Choroid plexus epithelial cell (primary cell): Measurements from ENCODE around the gene ZBTB38.
A peak's percentile ranks its signal among the peaks of the same experiment; 100 is the strongest.

ENCODE experiments used
- DNase-seq: peaks from one replicate; pipeline ENCODE4 v3.0.0-alpha.2; 2010; ENCODE audit warnings: low read depth
- H3K4me3 ChIP-seq: 2 replicates; pipeline ENCODE4 v1.5.1; 2011; ENCODE audit warnings: low read depth, mild to moderate bottlenecking, control low read depth, low read length, moderate library complexity
- TF ChIP-seq, protein P1 (sequence below): conservative IDR thresholded peaks from 2 replicates; pipeline ENCODE4 v1.5.1; 2011; ENCODE audit warnings: low read depth, mild to moderate bottlenecking, control low read depth, inconsistent platforms, low read length, moderate library complexity

ZBTB38 gene

DNA sequence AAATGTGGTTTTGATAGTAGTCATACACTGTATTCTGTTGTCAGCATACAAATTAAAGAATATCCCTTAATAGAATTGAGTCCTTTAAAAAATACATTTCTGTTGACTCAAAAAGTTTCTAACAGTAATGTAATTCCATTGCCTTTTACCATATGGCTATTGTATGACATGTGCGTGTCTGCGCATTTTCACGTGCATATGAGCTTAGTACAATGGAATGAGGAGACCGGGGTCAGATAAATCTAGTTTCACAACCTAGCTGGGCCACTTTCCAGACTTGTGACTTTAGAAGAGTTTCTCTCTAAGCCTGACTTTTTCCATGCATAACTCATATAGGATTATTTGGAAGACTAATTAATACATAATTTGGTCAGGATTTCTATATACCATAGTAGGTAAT is 38.7 kb downstream of the ZBTB38 start:
- TF ChIP-seq, protein P1, sequence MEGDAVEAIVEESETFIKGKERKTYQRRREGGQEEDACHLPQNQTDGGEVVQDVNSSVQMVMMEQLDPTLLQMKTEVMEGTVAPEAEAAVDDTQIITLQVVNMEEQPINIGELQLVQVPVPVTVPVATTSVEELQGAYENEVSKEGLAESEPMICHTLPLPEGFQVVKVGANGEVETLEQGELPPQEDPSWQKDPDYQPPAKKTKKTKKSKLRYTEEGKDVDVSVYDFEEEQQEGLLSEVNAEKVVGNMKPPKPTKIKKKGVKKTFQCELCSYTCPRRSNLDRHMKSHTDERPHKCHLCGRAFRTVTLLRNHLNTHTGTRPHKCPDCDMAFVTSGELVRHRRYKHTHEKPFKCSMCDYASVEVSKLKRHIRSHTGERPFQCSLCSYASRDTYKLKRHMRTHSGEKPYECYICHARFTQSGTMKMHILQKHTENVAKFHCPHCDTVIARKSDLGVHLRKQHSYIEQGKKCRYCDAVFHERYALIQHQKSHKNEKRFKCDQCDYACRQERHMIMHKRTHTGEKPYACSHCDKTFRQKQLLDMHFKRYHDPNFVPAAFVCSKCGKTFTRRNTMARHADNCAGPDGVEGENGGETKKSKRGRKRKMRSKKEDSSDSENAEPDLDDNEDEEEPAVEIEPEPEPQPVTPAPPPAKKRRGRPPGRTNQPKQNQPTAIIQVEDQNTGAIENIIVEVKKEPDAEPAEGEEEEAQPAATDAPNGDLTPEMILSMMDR: no peak
- peak; percentile 99 for DNase-seq
- no peak overlapping the region for H3K4me3 ChIP-seq

DNA sequence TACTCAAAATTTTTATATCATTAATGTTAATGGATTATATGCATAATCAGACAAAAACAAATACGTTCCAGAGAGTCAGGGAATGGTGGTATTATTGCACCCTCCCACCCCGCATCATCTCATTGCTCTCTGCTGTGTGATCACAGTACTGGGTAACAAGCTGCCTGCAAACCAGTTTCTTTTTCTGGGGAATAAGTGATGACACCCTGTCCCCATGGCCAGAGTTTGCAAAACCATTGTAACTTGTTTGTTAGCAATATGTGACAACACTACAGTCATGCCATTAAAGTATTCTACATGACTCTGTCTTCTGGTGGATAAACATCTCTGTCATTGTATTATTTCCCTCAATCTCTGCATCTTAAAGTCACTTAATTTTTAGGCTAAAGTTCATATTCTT is 39.5 kb downstream of the ZBTB38 start:
- no peak overlapping the region for H3K4me3 ChIP-seq
- TF ChIP-seq, protein P1: no peak
- DNase-seq: no peak

DNA sequence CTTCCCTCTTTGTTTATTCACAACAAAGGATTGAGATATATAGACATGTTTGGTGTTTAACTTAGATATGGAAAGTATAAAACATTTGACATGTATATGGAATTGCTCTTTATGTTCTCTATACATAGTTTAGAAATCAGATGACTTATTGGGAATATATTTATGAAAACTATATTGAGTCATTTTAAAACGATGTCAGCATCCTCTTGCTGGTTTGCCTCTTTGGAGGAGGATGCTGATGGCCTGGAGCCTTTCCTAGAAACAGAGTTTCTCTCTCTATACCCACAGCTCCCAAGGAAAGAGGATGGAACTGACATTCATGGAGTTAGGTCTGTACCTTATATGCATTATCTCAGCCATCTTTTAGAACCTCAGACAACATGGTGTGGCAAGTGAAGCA is 40.3 kb downstream of the ZBTB38 start:
- DNase-seq: no peak
- TF ChIP-seq, protein P1: no peak
- H3K4me3 ChIP-seq: no peak overlapping the region

DNA sequence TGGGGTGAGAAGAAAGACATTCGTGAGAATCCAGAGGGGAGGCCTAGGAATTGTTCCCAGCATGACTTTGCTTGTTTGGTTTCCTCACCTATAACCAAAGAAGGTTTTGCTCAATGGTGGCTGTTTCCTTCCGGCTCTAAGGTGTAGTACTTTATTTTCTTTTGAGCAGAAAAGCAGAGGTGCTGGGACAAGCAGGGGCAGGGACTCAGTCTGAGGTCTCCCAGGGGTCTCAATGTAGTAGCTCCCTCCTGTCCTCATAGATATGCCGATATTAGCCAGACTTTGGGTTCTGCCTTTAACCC is 41.6 kb downstream of the ZBTB38 start:
- TF ChIP-seq, protein P1: no peak
- DNase-seq: no peak
- no peak overlapping the region for H3K4me3 ChIP-seq

DNA sequence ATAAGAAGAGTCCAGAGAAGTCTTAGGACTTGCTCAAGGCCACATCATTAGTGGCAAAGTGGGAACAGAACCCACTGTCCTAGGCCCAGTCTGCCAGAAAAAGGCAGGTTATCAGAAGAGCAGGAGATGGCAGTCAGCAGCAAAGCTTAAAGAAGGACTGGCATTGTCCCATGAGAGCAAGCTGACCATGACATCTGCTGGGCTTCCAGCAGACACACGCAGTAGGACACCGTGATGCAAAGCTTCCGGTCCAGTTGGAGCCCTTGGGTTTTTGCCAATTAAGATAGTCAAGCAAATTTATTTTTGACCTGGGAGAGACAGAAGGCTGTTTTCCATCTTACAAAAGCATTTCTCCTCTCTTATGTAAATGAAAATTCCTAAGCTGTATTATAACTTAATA is 42.1 kb downstream of the ZBTB38 start:
- TF ChIP-seq, protein P1: no peak
- DNase-seq: peak; percentile 93
- H3K4me3 ChIP-seq: no peak overlapping the region

DNA sequence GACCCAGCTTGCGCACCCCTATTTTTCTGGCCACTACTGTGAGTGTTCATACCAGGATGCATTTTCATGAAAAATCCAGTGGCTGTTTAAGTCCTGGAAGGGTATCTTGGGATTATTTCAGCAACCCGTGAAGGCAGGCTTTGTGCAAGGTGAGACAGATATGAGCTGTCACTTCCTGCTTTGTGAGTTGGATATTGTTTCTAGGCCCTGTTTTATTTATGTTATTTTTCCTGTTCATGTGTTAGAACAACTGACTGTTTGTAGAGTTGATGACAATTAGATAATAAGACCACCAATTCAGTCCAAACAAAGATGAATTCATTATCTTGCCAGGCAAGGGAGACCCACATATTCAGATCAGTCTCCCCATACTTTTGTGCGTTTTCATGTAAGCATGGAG is 42.5 kb downstream of the ZBTB38 start:
- no peak overlapping the region for H3K4me3 ChIP-seq
- TF ChIP-seq, protein P1: no peak
- no peak for DNase-seq

DNA sequence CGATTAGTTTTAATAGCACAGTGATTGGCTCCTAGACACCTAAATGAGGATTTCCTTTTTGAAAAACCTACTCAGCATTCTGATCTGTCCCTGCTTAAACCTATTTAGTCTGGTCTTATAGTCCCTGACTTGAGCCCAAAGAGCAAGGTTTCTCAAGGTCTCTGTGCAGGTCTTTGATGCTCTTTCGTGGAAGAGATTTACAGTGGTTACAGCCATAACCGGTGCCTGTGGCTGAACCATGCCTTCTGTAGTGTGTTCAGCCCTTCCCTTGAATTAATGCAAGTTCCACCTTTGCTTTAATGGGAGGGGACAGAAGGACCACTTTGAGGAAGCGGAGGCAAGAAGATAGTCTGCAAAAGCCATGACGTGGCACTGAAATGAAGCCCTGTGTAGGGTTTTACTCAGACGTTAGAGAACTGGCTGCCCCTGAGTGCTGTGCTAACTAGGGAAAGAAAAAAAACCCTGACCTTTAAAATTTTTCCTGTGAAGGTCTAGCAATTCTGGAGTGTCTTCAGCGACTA is 43.0 kb downstream of the ZBTB38 start:
- DNase-seq: peak; percentile 73
- H3K4me3 ChIP-seq: no peak overlapping the region
- TF ChIP-seq, protein P1: no peak
